Activated T-helper 1 cell treated with anti-CD3 and anti-CD28 coated beads, Interleukin-12 subunit alpha, Interleukin-12 subunit beta, Interleukin-2, Interleukin-4 antibody, amounts not matched to agents 30 ng/mL and 10 ng/mL and 1 ng/mL, durations not matched to agents 14 hours and 24 hours and 36 hours (primary cell): ENCODE measurements around the gene ACAP3. TPM values are rescaled to one million over a fixed set of nuclear protein-coding genes. Genes with fewer than 3 reads are reported as not detected.

Source experiments
- DNase-seq: peaks from one replicate; pipeline ENCODE4 v3.0.0; 2021; ENCODE audit warnings: low spot score
- H3K27ac Mint-ChIP-seq: one replicate; pipeline ENCODE4 v1.8.0; 2021; ENCODE audit warnings: mild to moderate bottlenecking, mixed read lengths
- H3K27me3 Mint-ChIP-seq: one replicate; pipeline ENCODE4 v1.8.0; 2022; ENCODE audit warnings: mild to moderate bottlenecking, moderate library complexity, mixed read lengths; ENCODE audit not compliant: insufficient read depth
- H3K36me3 Mint-ChIP-seq: one replicate; pipeline ENCODE4 v1.8.0; 2021; ENCODE audit warnings: low read depth, mixed read lengths
- H3K4me1 Mint-ChIP-seq: one replicate; pipeline ENCODE4 v1.8.0; 2021; ENCODE audit warnings: low read depth, mixed read lengths
- H3K4me3 Mint-ChIP-seq: one replicate; pipeline ENCODE4 v1.8.0; 2021; ENCODE audit warnings: mild to moderate bottlenecking, moderate library complexity, mixed read lengths
- H3K9me3 Mint-ChIP-seq: one replicate; pipeline ENCODE4 v1.8.0; 2021; ENCODE audit warnings: mixed read lengths
- intact Hi-C: fragments of 100-400 bp; cut with micrococcal nuclease; formaldehyde crosslinking; loops from one replicate; pipeline ENCODE4 v1.15.1; 2024
- total RNA-seq: library from RNA; stranded (reverse); gene quantifications from 2 replicates; pipeline ENCODE4 v1.2.3, GENCODE V29; 2022

ACAP3 gene
- total RNA-seq, 1 donor from 2014 or later = 47.7 TPM

DNA sequence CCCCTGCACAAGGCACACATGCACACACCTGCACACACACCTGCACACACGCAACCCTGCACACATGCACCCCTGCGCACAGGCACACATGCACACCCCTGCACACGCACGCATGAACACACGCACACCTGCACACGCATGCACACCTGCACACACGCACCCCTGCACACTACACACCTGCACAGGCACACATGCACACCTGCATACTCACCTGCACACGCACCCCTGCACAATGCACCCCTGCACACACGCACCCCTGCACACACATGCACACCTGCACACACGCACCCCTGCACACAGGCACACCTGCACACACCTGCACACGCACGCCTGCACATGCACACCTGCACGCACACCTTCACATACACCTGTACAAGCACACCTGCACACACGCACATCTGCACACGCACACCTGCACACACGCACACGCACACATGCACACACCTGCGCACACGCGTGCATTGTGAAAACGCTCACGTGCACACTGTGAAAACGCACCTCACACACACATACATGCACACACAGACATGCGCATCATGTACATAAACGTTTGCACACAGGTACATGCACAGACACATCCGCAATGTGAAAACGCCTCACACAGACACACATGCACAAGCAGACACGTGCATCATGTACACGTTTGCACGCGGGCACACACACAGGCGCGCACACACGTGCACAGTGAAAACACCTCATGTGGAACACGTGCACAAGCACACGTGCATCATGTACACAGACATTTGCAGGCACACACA lies 33.2 kb upstream of the ACAP3 start:
- peaks cover 10% of the 10 kb centered on the region for H3K36me3 Mint-ChIP-seq
- no peak overlapping the region for H3K27ac Mint-ChIP-seq
- no peaks in the 10 kb centered on the region for H3K27me3 Mint-ChIP-seq
- H3K4me1 Mint-ChIP-seq = no peaks in the 10 kb centered on the region
- no peak overlapping the region for H3K4me3 Mint-ChIP-seq
- intact Hi-C loops = no loop called here
- no peak for DNase-seq
- H3K9me3 Mint-ChIP-seq = no peaks in the 10 kb centered on the region

DNA sequence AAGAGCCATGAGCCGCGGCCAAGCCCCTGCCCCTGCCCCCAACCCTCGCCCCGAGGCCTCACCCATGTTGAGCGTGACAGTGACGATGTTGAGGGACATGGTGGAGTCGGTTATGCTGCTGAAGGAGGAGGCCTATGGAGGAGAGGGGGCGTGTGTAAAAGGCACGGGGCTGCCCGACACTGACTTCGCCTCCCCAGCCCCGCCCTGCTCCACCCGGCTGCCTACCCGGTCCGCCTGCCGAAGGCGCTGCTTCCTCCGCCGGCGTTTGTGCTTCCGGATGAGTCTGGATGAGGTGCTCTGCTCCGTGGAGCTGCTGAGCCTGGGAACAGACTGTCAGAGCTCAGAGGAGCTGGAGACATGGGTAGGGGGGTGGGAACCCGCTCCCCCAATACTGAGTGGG lies 32.5 kb upstream of the ACAP3 start:
- no peak for DNase-seq
- Mint-ChIP-seq H3K4me3 (no peak overlapping the region), H3K36me3 (peaks cover 10% of the 10 kb centered on the region)

DNA sequence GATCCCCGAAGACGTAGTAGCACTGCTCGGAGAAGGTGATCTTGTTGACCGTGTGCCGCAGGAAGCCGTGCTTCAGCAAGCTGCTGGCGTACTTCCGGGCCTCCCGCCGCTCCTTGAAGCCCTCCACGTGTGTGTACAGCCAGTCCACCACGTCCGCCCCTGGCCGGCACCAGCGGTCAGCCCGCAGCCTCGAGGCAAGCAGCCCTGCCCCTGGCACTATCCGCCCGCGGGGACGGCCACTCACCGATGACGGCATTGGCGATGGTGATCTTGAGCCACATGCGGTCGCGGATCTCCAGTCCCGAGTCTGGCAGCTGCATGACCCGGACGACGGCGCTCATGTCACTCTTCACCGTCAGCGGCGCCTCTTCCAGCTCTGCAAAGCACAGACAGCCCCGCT lies 30.5 kb upstream of the ACAP3 start:
- no peak for DNase-seq
- intact Hi-C loops = no loop called here
- H3K27me3 Mint-ChIP-seq = no peaks in the 10 kb centered on the region
- H3K4me3 Mint-ChIP-seq = no peak overlapping the region
- no peaks in the 10 kb centered on the region for H3K9me3 Mint-ChIP-seq
- no peak overlapping the region for H3K27ac Mint-ChIP-seq
- no peaks in the 10 kb centered on the region for H3K4me1 Mint-ChIP-seq
- peaks cover 10% of the 10 kb centered on the region for H3K36me3 Mint-ChIP-seq

More for the DNA sequence above, 32.5 kb upstream of the ACAP3 start:
- no peaks in the 10 kb centered on the region for H3K9me3 Mint-ChIP-seq
- intact Hi-C loops = no loop called here
- no peaks in the 10 kb centered on the region for H3K4me1 Mint-ChIP-seq
- no peak overlapping the region for H3K27ac Mint-ChIP-seq
- no peaks in the 10 kb centered on the region for H3K27me3 Mint-ChIP-seq

DNA sequence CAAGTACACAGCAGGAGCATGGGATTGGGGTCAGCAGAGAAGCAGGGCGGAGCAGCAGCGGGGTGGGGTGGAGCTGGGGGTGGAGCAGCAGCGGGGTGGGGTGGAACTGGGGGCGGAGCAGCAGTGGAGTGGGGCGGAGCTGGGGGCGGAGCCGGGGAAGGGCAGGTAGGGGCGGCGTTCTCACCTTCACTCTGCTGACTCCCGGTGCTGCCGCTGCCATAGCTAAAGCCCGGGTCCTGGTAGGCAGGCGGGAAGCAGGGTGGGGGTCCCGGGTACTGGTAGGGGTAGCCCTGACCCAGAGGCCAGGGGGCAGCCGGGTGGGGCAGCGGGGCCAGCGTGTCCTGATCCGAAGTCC lies 30.0 kb upstream of the ACAP3 start:
- no peak for DNase-seq
- H3K4me3 Mint-ChIP-seq = no peak overlapping the region
- H3K36me3 Mint-ChIP-seq = peaks cover 10% of the 10 kb centered on the region
- H3K4me1 Mint-ChIP-seq = no peaks in the 10 kb centered on the region
- no peaks in the 10 kb centered on the region for H3K27me3 Mint-ChIP-seq
- no peaks in the 10 kb centered on the region for H3K9me3 Mint-ChIP-seq
- H3K27ac Mint-ChIP-seq = no peak overlapping the region
- intact Hi-C loops = no loop called here

DNA sequence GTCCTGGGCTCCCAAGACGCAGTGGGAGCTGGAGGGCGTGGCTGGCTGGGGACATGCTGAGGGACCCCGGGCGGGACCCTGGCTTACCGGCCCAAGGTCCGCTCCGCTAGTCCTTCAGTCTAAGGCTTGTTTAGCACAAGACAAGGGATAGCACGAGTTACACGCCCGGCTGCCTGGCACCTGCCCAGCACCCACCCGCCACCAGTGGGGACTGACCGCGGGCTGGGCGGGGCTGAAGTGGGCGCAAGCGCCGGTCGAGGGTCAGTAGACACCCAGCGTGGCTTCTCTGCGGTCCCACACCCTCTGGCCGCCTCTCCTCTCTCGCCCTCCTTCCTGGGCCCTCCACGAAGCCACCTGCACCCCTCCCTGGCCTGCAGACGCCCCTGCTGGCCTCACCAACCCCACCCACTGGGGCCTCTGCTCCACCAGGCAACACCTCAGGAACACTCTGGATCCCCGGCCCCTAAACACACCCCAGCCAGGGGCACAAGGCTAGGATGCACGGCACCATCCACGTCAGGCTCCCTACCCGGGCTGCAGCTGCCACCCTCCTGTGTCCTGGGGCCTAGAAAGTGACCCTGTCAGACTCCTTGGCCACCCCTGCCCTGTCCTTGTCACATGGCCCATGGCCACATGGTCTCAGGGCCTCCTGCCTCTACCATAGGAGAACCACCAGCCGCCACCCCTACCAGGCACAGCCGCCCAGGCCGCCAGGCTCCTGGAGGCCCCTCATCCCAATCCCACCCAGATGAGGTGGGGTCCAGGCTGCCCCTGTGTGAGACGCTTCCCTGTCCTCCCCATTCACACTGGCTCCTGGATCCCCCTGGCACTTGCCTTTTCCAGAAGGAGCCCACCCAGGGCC lies 29.4 kb upstream of the ACAP3 start:
- H3K27me3 Mint-ChIP-seq = no peaks in the 10 kb centered on the region
- DNase-seq = no peak
- H3K4me3 Mint-ChIP-seq = no peak overlapping the region
- H3K27ac Mint-ChIP-seq = no peak overlapping the region
- intact Hi-C loops = no loop called here
- H3K4me1 Mint-ChIP-seq = no peaks in the 10 kb centered on the region
- no peaks in the 10 kb centered on the region for H3K9me3 Mint-ChIP-seq
- peaks cover 10% of the 10 kb centered on the region for H3K36me3 Mint-ChIP-seq

DNA sequence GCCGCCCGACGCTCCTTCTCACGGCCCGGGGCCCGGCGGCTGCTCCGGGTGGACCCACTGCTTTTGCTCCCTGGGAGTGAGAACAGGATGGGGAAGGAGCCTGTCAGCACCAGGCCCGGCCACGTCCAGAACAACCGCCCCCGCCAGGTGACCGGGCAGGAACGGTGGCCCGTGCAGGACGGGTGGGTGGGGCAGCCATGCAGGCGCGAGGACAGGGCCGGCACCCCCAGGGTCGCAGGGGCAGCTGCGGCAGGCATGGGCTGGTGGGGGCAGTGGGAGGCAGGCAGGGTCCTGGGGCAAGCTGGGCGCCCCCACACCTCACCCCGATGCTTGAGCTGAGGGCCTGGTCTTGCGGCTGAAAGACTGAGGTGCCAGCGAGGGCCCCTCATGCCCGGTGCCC lies 28.7 kb upstream of the ACAP3 start:
- no peak overlapping the region for H3K4me3 Mint-ChIP-seq
- H3K36me3 Mint-ChIP-seq = peaks cover 10% of the 10 kb centered on the region
- no peaks in the 10 kb centered on the region for H3K9me3 Mint-ChIP-seq
- intact Hi-C loops = no loop called here
- no peaks in the 10 kb centered on the region for H3K4me1 Mint-ChIP-seq
- no peaks in the 10 kb centered on the region for H3K27me3 Mint-ChIP-seq
- no peak for DNase-seq
- no peak overlapping the region for H3K27ac Mint-ChIP-seq

DNA sequence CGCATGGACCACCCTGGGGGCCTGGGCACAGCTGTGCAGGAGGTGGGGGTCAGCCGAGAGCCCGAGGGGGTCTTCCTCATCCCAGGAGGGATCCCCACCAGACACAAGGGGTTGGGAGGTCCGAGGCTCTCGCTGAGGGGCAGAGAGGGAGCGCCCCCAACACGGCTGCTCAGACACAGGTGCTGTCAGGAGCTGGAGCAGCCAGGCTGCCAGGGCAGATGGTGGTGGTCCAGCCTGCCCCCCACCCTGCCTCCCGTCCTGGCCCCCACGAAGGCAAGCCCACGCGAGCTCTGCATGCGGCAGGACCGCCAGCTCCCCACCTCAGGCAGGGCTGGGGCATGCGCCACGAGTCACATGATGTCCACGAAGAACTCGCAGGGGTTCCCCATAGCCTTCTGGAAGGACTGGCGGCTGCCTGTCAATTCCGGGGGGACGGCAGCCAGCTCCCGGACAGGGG lies 28.1 kb upstream of the ACAP3 start:
- no peak overlapping the region for H3K4me3 Mint-ChIP-seq
- intact Hi-C loops = no loop called here

DNA sequence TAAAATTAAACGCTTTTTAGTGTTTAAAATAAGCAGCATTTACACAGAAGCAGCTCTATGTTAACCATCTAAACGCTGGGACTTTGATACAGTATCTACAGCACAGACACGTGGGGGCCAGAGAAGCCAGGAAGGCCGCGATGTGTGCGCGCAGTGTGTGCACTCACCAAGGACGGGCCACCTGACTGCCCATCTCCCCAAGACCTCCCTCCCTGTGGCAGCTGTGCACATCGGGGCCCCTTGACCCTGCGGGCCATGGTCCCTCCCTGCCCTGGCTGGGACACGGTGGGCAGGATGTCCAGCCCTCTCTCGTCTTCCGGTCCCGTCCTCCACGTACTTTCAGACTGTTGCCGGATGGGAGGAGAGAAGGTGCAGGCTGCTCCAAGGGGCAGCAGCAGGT lies 27.6 kb upstream of the ACAP3 start:
- H3K27ac Mint-ChIP-seq = no peak overlapping the region
- H3K27me3 Mint-ChIP-seq = no peaks in the 10 kb centered on the region
- no peaks in the 10 kb centered on the region for H3K36me3 Mint-ChIP-seq
- H3K4me1 Mint-ChIP-seq = no peaks in the 10 kb centered on the region
- no peaks in the 10 kb centered on the region for H3K9me3 Mint-ChIP-seq
- intact Hi-C loops = no loop called here
- no peak for DNase-seq
- H3K4me3 Mint-ChIP-seq = no peak overlapping the region

More for the DNA sequence above, 28.1 kb upstream of the ACAP3 start:
- Mint-ChIP-seq H3K9me3 (no peaks in the 10 kb centered on the region), H3K4me1 (no peaks in the 10 kb centered on the region), H3K27me3 (no peaks in the 10 kb centered on the region), H3K27ac (no peak overlapping the region), H3K36me3 (peaks cover 4% of the 10 kb centered on the region)
- DNase-seq = no peak

DNA sequence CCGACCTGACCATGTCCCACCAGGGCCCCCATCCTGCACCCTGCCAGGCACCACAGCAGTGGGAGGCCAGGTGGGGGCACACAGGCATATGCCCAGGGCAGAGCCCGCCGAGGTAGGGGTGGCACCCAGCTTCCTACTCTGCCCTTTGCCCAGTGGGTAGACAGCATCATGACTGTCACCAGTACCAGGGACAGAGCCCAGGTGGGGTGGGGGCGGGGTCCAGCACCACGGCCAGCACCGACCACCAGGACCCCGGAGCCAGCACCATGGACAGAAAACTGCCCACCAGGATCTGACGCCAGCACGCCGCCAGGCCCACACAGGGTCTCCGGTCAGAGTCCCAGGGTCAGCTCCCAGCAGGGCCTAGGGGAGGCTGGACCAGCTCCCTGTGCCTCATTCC lies 27.1 kb upstream of the ACAP3 start:
- H3K27me3 Mint-ChIP-seq = no peaks in the 10 kb centered on the region
- H3K36me3 Mint-ChIP-seq = no peaks in the 10 kb centered on the region
- no peaks in the 10 kb centered on the region for H3K4me1 Mint-ChIP-seq
- DNase-seq = no peak
- intact Hi-C loops = no loop called here
- H3K27ac Mint-ChIP-seq = no peak overlapping the region
- H3K9me3 Mint-ChIP-seq = no peaks in the 10 kb centered on the region
- H3K4me3 Mint-ChIP-seq = no peak overlapping the region

DNA sequence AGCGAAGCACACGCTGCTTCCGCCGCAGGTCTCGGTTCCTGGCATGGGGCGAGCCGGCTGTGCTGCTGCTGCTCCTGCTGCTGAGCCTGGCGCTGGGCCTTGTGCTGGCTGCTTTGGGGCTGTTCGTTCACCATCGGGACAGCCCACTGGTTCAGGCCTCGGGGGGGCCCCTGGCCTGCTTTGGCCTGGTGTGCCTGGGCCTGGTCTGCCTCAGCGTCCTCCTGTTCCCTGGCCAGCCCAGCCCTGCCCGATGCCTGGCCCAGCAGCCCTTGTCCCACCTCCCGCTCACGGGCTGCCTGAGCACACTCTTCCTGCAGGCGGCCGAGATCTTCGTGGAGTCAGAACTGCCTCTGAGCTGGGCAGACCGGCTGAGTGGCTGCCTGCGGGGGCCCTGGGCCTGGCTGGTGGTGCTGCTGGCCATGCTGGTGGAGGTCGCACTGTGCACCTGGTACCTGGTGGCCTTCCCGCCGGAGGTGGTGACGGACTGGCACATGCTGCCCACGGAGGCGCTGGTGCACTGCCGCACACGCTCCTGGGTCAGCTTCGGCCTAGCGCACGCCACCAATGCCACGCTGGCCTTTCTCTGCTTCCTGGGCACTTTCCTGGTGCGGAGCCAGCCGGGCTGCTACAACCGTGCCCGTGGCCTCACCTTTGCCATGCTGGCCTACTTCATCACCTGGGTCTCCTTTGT lies 26.0 kb upstream of the ACAP3 start:
- H3K4me3 Mint-ChIP-seq = no peak overlapping the region
- intact Hi-C loops = no loop called here
- H3K36me3 Mint-ChIP-seq = no peaks in the 10 kb centered on the region
- no peak overlapping the region for H3K27ac Mint-ChIP-seq
- DNase-seq = no peak
- H3K4me1 Mint-ChIP-seq = no peaks in the 10 kb centered on the region
- H3K27me3 Mint-ChIP-seq = no peaks in the 10 kb centered on the region
- H3K9me3 Mint-ChIP-seq = no peaks in the 10 kb centered on the region

DNA sequence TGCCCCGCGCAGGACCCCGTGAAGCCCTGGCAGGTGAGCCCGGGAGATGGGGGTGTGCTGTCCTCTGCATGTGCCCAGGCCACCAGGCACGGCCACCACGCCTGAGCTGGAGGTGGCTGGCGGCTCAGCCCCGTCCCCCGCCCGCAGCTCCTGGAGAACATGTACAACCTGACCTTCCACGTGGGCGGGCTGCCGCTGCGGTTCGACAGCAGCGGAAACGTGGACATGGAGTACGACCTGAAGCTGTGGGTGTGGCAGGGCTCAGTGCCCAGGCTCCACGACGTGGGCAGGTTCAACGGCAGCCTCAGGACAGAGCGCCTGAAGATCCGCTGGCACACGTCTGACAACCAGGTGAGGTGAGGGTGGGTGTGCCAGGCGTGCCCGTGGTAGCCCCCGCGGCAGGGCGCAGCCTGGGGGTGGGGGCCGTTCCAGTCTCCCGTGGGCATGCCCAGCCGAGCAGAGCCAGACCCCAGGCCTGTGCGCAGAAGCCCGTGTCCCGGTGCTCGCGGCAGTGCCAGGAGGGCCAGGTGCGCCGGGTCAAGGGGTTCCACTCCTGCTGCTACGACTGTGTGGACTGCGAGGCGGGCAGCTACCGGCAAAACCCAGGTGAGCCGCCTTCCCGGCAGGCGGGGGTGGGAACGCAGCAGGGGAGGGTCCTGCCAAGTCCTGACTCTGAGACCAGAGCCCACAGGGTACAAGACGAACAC lies 25.2 kb upstream of the ACAP3 start:
- H3K36me3 Mint-ChIP-seq = no peaks in the 10 kb centered on the region
- H3K4me1 Mint-ChIP-seq = no peaks in the 10 kb centered on the region
- DNase-seq = no peak
- H3K9me3 Mint-ChIP-seq = no peaks in the 10 kb centered on the region
- H3K4me3 Mint-ChIP-seq = no peak overlapping the region
- H3K27me3 Mint-ChIP-seq = no peaks in the 10 kb centered on the region
- no peak overlapping the region for H3K27ac Mint-ChIP-seq
- intact Hi-C loops = no loop called here

DNA sequence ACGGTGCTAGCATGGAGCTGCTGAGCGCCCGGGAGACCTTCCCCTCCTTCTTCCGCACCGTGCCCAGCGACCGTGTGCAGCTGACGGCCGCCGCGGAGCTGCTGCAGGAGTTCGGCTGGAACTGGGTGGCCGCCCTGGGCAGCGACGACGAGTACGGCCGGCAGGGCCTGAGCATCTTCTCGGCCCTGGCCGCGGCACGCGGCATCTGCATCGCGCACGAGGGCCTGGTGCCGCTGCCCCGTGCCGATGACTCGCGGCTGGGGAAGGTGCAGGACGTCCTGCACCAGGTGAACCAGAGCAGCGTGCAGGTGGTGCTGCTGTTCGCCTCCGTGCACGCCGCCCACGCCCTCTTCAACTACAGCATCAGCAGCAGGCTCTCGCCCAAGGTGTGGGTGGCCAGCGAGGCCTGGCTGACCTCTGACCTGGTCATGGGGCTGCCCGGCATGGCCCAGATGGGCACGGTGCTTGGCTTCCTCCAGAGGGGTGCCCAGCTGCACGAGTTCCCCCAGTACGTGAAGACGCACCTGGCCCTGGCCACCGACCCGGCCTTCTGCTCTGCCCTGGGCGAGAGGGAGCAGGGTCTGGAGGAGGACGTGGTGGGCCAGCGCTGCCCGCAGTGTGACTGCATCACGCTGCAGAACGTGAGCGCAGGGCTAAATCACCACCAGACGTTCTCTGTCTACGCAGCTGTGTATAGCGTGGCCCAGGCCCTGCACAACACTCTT lies 24.5 kb upstream of the ACAP3 start:
- Mint-ChIP-seq H3K36me3 (no peaks in the 10 kb centered on the region), H3K4me1 (no peaks in the 10 kb centered on the region), H3K4me3 (no peak overlapping the region), H3K9me3 (no peaks in the 10 kb centered on the region), H3K27me3 (no peaks in the 10 kb centered on the region), H3K27ac (no peak overlapping the region)
- DNase-seq = no peak
- intact Hi-C loops = no loop called here
